ENCODE measurements around the gene FMNL2.

Gene FMNL2

GRCh38 chr2:152558158-152558984 is 223.4 kb downstream of the FMNL2 start:
- no peak for DNase-seq (ENCODE audit: low spot score)

- no peak for DNase-seq (ENCODE audit: low spot score)
Observed at GRCh38 chr2:152559008-152559407, 224.0 kb downstream of the FMNL2 start.

- no peak for DNase-seq (ENCODE audit: low spot score)
Observed at GRCh38 chr2:152560166-152560565, 225.2 kb downstream of the FMNL2 start.

GRCh38 chr2:152560873-152561595 is 226.1 kb downstream of the FMNL2 start:
- no peak for DNase-seq (ENCODE audit: low spot score)

- no peak for DNase-seq (ENCODE audit: low spot score)
Observed at GRCh38 chr2:152562198-152562884, 227.4 kb downstream of the FMNL2 start.

GRCh38 chr2:152563764-152564163 is 228.8 kb downstream of the FMNL2 start:
- DNase-seq (ENCODE audit: low spot score): no peak

GRCh38 chr2:152564754-152565551 is 230.0 kb downstream of the FMNL2 start:
- no peak for DNase-seq (ENCODE audit: low spot score)

- no peak for DNase-seq (ENCODE audit: low spot score)
Observed at GRCh38 chr2:152565884-152566727, 231.1 kb downstream of the FMNL2 start.

GRCh38 chr2:152566728-152567069 is 231.7 kb downstream of the FMNL2 start:
- no peak for DNase-seq (ENCODE audit: low spot score)

GRCh38 chr2:152568531-152568930 is 233.6 kb downstream of the FMNL2 start:
- no peak for DNase-seq (ENCODE audit: low spot score)

GRCh38 chr2:152569186-152569585 is 234.2 kb downstream of the FMNL2 start:
- DNase-seq (ENCODE audit: low spot score): no peak

- no peak for DNase-seq (ENCODE audit: low spot score)
Observed at GRCh38 chr2:152571048-152571766, 236.2 kb downstream of the FMNL2 start.

- no peak for DNase-seq (ENCODE audit: low spot score)
Observed at GRCh38 chr2:152572031-152572430, 237.1 kb downstream of the FMNL2 start.

- DNase-seq (ENCODE audit: low spot score): no peak
Observed at GRCh38 chr2:152573168-152573567, 238.2 kb downstream of the FMNL2 start.

- DNase-seq (ENCODE audit: low spot score): no peak
Observed at GRCh38 chr2:152577579-152577978, 242.6 kb downstream of the FMNL2 start.

GRCh38 chr2:152578573-152578972 is 243.6 kb downstream of the FMNL2 start:
- no peak for DNase-seq (ENCODE audit: low spot score)

- no peak for DNase-seq (ENCODE audit: low spot score)
Observed at GRCh38 chr2:152580714-152581113, 245.7 kb downstream of the FMNL2 start.

GRCh38 chr2:152581360-152581759 is 246.4 kb downstream of the FMNL2 start:
- DNase-seq (ENCODE audit: low spot score): no peak

- DNase-seq (ENCODE audit: low spot score): no peak
Observed at GRCh38 chr2:152582081-152582480, 247.1 kb downstream of the FMNL2 start.

GRCh38 chr2:152583512-152584229 is 248.7 kb downstream of the FMNL2 start:
- DNase-seq (ENCODE audit: low spot score): no peak
